ENCODE measurements around the gene XG. TPM values are rescaled to one million over a fixed set of nuclear protein-coding genes. Genes with fewer than 3 reads are reported as not detected.
A peak's percentile ranks its signal among the peaks of the same experiment; 100 is the strongest.
"Not testable (repeated sequence)": the region's sequence is repeated elsewhere in the genome, so short reads cannot be mapped to it uniquely, and the experiment has no call there.

XG gene
- total RNA-seq, 2 donors from 2014 or later, result 0.26 TPM; not detected in 1

GRCh38 chrX:2811271-2811670 is 59.4 kb downstream of the XG start:
- no peak for ATAC-seq
- H3K9me3 ChIP-seq, result no peaks in the 10 kb centered on the region
- 66 to 68% methylated on average over 5 of the region's 5 CpGs for WGBS, 2 donors
- H3K36me3 ChIP-seq (replicated peaks in 1 of 2; ENCODE audit: insufficient read depth in 1 of 2, low read depth in 2 of 2), result no peaks in the 10 kb centered on the region
- H3K27ac ChIP-seq, result no peak overlapping the region
- no peaks in the 10 kb centered on the region for H3K27me3 ChIP-seq
- no peaks in the 10 kb centered on the region for H3K4me1 ChIP-seq
- intact Hi-C loops (cut with DNase I), result no loop called here
- DNase-seq, result no peak
- TF ChIP-seq POLR2A (IDR thresholded peaks at IDR 0.05) (no peak), CTCF (IDR thresholded peaks at IDR 0.05) (no peak)
- no peak overlapping the region for H3K4me3 ChIP-seq

DNA sequence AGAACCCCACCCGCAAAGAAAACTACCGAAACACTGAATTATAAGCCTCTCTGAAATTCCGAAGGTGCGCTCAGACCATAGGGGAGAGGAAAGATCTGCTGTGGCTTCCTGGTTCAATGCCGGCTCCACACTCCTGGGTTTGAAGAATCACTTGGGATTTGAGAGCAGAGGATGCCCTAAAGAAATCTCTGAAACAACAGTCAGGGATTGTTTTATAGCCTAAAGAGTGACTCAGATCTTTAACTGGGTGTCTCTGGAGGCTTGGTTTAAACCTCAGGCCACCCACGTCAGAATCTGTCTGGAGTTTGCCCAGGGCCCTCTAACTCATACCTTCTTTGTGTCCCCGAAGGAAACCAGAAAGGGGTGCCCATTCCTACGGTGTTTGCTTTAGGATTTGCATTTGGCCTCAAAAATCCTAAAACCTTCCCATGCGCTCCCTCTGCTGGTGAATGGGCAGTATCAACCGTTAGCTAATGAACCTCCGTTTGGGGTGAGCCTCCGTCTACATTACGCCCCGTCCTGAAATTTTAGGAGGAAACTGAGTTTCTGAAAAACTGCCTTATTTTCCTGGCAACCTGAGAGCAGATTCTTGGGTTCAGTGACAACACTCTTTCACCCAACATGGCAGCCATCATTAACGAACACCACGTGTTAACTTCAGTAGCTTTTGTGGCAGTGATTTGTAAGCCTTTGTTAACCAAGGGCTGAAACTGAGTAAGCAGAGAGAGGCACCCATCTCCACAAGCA is 60.5 kb downstream of the XG start:
- DNase-seq, result peak; percentile 30 to 55 (median 40)
- H3K27me3 ChIP-seq; H3K36me3 ChIP-seq (replicated peaks in 1 of 2; ENCODE audit: insufficient read depth in 1 of 2, low read depth in 2 of 2); H3K9me3 ChIP-seq; H3K4me1 ChIP-seq; ATAC-seq; H3K4me3 ChIP-seq; intact Hi-C loops (cut with DNase I); H3K27ac ChIP-seq: not testable (repeated sequence)
- 29 to 94% methylated on average over 4 to 13 of the region's 16 CpGs for WGBS, 2 donors
- TF ChIP-seq CTCF (IDR thresholded peaks at IDR 0.05), result peak in 6 of 7 experiments; percentile 21 to 76 (median 64)

DNA sequence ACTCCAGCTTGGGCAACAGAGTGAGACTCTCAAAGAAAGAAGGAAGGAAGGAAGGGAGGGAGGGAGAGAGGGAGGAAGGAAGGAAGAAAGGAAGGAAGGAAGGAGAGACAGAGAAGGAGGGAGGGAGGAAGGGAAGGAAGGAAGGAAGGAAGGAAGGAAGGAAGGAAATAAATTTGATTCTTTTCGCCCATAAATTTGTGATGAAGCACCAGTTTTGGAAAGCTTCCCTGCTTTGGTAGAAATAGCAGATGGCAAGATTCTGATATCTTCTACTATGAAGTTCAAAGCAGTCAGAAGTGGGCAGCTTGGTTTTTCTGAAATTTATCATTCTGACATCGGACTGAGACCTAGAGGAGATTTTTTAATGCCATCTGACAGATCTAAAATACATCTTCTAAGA is 65.2 kb downstream of the XG start:
- intact Hi-C loops (cut with DNase I), result no loop called here
- no peaks in the 10 kb centered on the region for H3K36me3 ChIP-seq (replicated peaks in 1 of 2; ENCODE audit: insufficient read depth in 1 of 2, low read depth in 2 of 2)
- H3K4me1 ChIP-seq, result no peaks in the 10 kb centered on the region
- TF ChIP-seq POLR2A (IDR thresholded peaks at IDR 0.05) (no peak), CTCF (IDR thresholded peaks at IDR 0.05) (no peak)
- H3K27me3 ChIP-seq, result no peaks in the 10 kb centered on the region
- H3K4me3 ChIP-seq, result no peak overlapping the region
- DNase-seq, result no peak
- no peak overlapping the region for H3K27ac ChIP-seq
- ATAC-seq, result no peak
- no peaks in the 10 kb centered on the region for H3K9me3 ChIP-seq
- 69 to 83% methylated on average over 2 of the region's 2 CpGs for WGBS, 2 donors

- Histone ChIP-seq H3K4me3 (no peak overlapping the region), H3K27ac (no peak overlapping the region), H3K4me1 (no peaks in the 10 kb centered on the region), H3K9me3 (no peaks in the 10 kb centered on the region), H3K27me3 (no peaks in the 10 kb centered on the region), H3K36me3 (replicated peaks in 1 of 2; ENCODE audit: insufficient read depth in 1 of 2, low read depth in 2 of 2) (no peaks in the 10 kb centered on the region)
- ATAC-seq (no peak), DNase-seq (peak in 1 of 4 donors; percentile 42)
- 32 to 49% methylated on average over 9 of the region's 9 CpGs for WGBS, 2 donors
- TF ChIP-seq CTCF (IDR thresholded peaks at IDR 0.05) (peak; percentile 19 to 64 (median 42)), POLR2A (IDR thresholded peaks at IDR 0.05) (no peak)
- intact Hi-C loops (cut with DNase I), result loop anchor here (5.0 kb wide), 1 partner anchor 1172 kb away; no protein-coding TSS in a partner anchor
Measured at GRCh38 chrX:2819345-2820135, 67.7 kb downstream of the XG start.

Data from body of pancreas (tissue), 4 donors.